Neutrophil (primary cell): ENCODE data around the gene IBSP.

Experiments
- H3K27ac ChIP-seq: fragments of 200-600 bp; sonication (generic); 2 replicates; pipeline ENCODE4 v1.5.1; 2016; ENCODE audit warnings: mild to moderate bottlenecking, moderate library complexity
- H3K27me3 ChIP-seq: fragments of 200-600 bp; sonication (generic); 2 replicates; pipeline ENCODE4 v1.6.0; 2016; ENCODE audit warnings: mild to moderate bottlenecking
- H3K36me3 ChIP-seq: fragments of 200-600 bp; sonication (generic); 2 replicates; pipeline ENCODE4 v1.5.1; 2017
- H3K4me1 ChIP-seq, 2 experiments: fragments of 200-600 bp in 1 of 2; sonication (generic) in 1 of 2; 1 replicate in 1 of 2; 2 replicates in 1 of 2; pipeline versions ENCODE4 v1.5.1 to v1.6.1; 2013 to 2016; ENCODE audit warnings: low read depth in 1 of 2, low read length in 1 of 2, mild to moderate bottlenecking in 1 of 2, moderate library complexity in 1 of 2; ENCODE audit not compliant: control insufficient read depth in 1 of 2, insufficient read depth in 1 of 2
- H3K4me3 ChIP-seq, 2 experiments: fragments of 200-600 bp in 1 of 2; sonication (generic) in 1 of 2; 1 replicate in 1 of 2; 2 replicates in 1 of 2; pipeline ENCODE4 v1.5.1; 2013 to 2016; ENCODE audit warnings: low read depth in 1 of 2, low read length in 1 of 2, mild to moderate bottlenecking in 1 of 2, moderate library complexity in 1 of 2
- H3K9me3 ChIP-seq: fragments of 200-600 bp; sonication (generic); 2 replicates; pipeline ENCODE4 v1.5.1; 2016
- CTCF ChIP-seq: fragments of 200-600 bp; sonication (generic); IDR thresholded peaks from 2 replicates; pipeline ENCODE4 v1.5.1; 2016; ENCODE audit warnings: antibody characterized with exemption

IBSP gene

GRCh38 chr4:87857789-87858188 is 58.4 kb downstream of the IBSP start:
- no peak overlapping the region for H3K4me3 ChIP-seq
- H3K4me1 ChIP-seq: peaks cover 8 to 15% of the 10 kb centered on the region in 2 experiments
- no peaks in the 10 kb centered on the region for H3K9me3 ChIP-seq
- peaks cover 6% of the 10 kb centered on the region for H3K27me3 ChIP-seq
- H3K27ac ChIP-seq: no peak overlapping the region
- no peak for TF ChIP-seq CTCF
- no peaks in the 10 kb centered on the region for H3K36me3 ChIP-seq
